GM21390 (cell line): ENCODE data around the gene KIR3DL1.
"Not testable (repeated sequence)": the region's sequence is repeated elsewhere in the genome, so short reads cannot be mapped to it uniquely, and the experiment has no call there.

Source experiments
- ATAC-seq: cut with Tn5 transposase; IDR thresholded peaks from one replicate; pipeline ENCODE4 v1.9.1; 2021; ENCODE audit not compliant: unreplicated experiment

The KIR3DL1 gene

GRCh38 chr19:54816251-54816650 lies at the start of gene KIR3DL1:
TSS of gene KIR3DL1 (plus strand) at chr19:54816468.
- ATAC-seq = not testable (repeated sequence)

- ATAC-seq = not testable (repeated sequence)
Measured at GRCh38 chr19:54769646-54770045, 46.6 kb upstream of the KIR3DL1 start, which contains the start of gene KIR2DL1. TSS of gene KIR2DL1 (plus strand) at chr19:54769793. CDS start at chr19:54769851, 58 bp downstream.

- ATAC-seq = not testable (repeated sequence)
Measured at GRCh38 chr19:54770511-54770910, 45.8 kb upstream of the KIR3DL1 start.

GRCh38 chr19:54771018-54771960 lies 45.0 kb upstream of the KIR3DL1 start:
- not testable (repeated sequence) for ATAC-seq

GRCh38 chr19:54772666-54773065 lies 43.6 kb upstream of the KIR3DL1 start:
- not testable (repeated sequence) for ATAC-seq

GRCh38 chr19:54775095-54775815 lies 41.0 kb upstream of the KIR3DL1 start:
- ATAC-seq = not testable (repeated sequence)

GRCh38 chr19:54775830-54776229 lies 40.4 kb upstream of the KIR3DL1 start:
- ATAC-seq = not testable (repeated sequence)

- ATAC-seq = not testable (repeated sequence)
Measured at GRCh38 chr19:54777851-54778250, 38.4 kb upstream of the KIR3DL1 start.

GRCh38 chr19:54778896-54779295 lies 37.4 kb upstream of the KIR3DL1 start:
- ATAC-seq = not testable (repeated sequence)

- not testable (repeated sequence) for ATAC-seq
Measured at GRCh38 chr19:54782916-54783315, 33.4 kb upstream of the KIR3DL1 start.

GRCh38 chr19:54786091-54786723 lies 30.1 kb upstream of the KIR3DL1 start:
- not testable (repeated sequence) for ATAC-seq

- ATAC-seq = not testable (repeated sequence)
Measured at GRCh38 chr19:54788154-54788553, 28.1 kb upstream of the KIR3DL1 start.

- ATAC-seq = no peak
Measured at GRCh38 chr19:54790711-54791110, 25.6 kb upstream of the KIR3DL1 start.

- no peak for ATAC-seq
Measured at GRCh38 chr19:54791476-54791875, 24.8 kb upstream of the KIR3DL1 start.

GRCh38 chr19:54792814-54793213 lies 23.5 kb upstream of the KIR3DL1 start:
- ATAC-seq = no peak

- ATAC-seq = no peak
Measured at GRCh38 chr19:54795758-54796157, 20.5 kb upstream of the KIR3DL1 start.

- no peak for ATAC-seq
Measured at GRCh38 chr19:54803410-54803809, 12.9 kb upstream of the KIR3DL1 start, which contains the start of gene KIR2DL4. TSS of gene KIR2DL4 (plus strand) at chr19:54803610. CDS start at chr19:54803652, 42 bp downstream.

GRCh38 chr19:54804101-54804500 lies 12.2 kb upstream of the KIR3DL1 start:
- ATAC-seq = no peak

GRCh38 chr19:54804571-54804970 lies 11.7 kb upstream of the KIR3DL1 start:
- ATAC-seq = no peak

GRCh38 chr19:54805665-54806515 lies 10.4 kb upstream of the KIR3DL1 start:
- no peak for ATAC-seq
